K562 (cell line): ENCODE measurements around the gene TGFBR1. TPM values are rescaled to one million over a fixed set of nuclear protein-coding genes. Genes with fewer than 3 reads are reported as not detected.
A peak's percentile ranks its signal among the peaks of the same experiment; 100 is the strongest.

ENCODE experiments used
- ATAC-seq: fragments of 200-7000 bp; cut with Tn5 transposase; 3 replicates; pipeline ENCODE4 v1.9.1; 2020; ENCODE audit warnings: moderate library complexity
- BruUV-seq: library from RNA; stranded (reverse); fragments of 400-500 nt; replicated peaks from 2 replicates; lab custom pipeline; 2021; lab: Mats Ljungman, UMichigan
- CTCF ChIA-PET: fragments of 300-600 bp; formaldehyde crosslinking; extraction: SDS; loops from one replicate; lab custom pipeline; 2021; ENCODE audit warnings: low intra/inter-chr PET ratio; lab: Yijun Ruan, JAX
- POLR2A ChIA-PET: fragments of 300-600, 350-650 bp; sonication (Branson Sonifier 250); formaldehyde crosslinking; extraction: SDS; loops from one replicate; lab custom pipeline; 2021; ENCODE audit warnings: antibody characterized with exemption, inconsistent platforms; lab: Yijun Ruan, JAX
- DNase-seq, 4 experiments: peaks; one replicate each; pipeline versions ENCODE4 v3.0.0 to v3.0.0-alpha.2; 2011 to 2018; ENCODE audit warnings: low spot score in 3 of 4, mixed read lengths in 3 of 4; ENCODE audit errors: extremely low read depth in 1 of 4
- FAIRE-seq: peaks from 2 replicates; lab custom pipeline; 2011; peaks lifted over from hg19 to GRCh38; lab: Jason Lieb, UNC
- H2AFZ ChIP-seq: 2 replicates; pipeline ENCODE4 v1.6.0; 2011; ENCODE audit warnings: low read depth, low read length, control low read depth, inconsistent platforms
- H3K27ac ChIP-seq: fragments of 200-600 bp; 3 replicates; pipeline ENCODE4 v1.8.0; 2011; ENCODE audit warnings: low read depth, mild to moderate bottlenecking, control low read depth, inconsistent platforms, low read length, moderate library complexity, mixed read lengths; ENCODE audit errors: extremely low read depth
- H3K27me3 ChIP-seq, 2 experiments: fragments of 300-600 bp in 1 of 2; 2 replicates in 1 of 2; 3 replicates in 1 of 2; pipeline versions ENCODE4 v1.6.0 to v1.8.0; 2011; ENCODE audit warnings: inconsistent platforms in 2 of 2, low read length in 2 of 2, mild to moderate bottlenecking in 1 of 2, mixed read lengths in 1 of 2, moderate library complexity in 1 of 2; ENCODE audit not compliant: control insufficient read depth in 2 of 2, insufficient read depth in 2 of 2
- H3K36me3 ChIP-seq: fragments of 300-600 bp; 3 replicates; pipeline ENCODE4 v1.8.0; 2011; ENCODE audit warnings: mild to moderate bottlenecking, low read length, inconsistent platforms; ENCODE audit not compliant: control insufficient read depth, insufficient read depth
- H3K4me1 ChIP-seq, 2 experiments: fragments of 200-600 bp in 1 of 2; replicated peaks in 1 of 2; 2 replicates in 1 of 2; 3 replicates in 1 of 2; pipeline versions ENCODE4 v1.5.1 to v1.8.0; 2011; ENCODE audit warnings: inconsistent platforms in 2 of 2, low read length in 2 of 2, mild to moderate bottlenecking in 1 of 2, mixed read lengths in 1 of 2, moderate library complexity in 1 of 2; ENCODE audit not compliant: control insufficient read depth in 2 of 2, insufficient read depth in 2 of 2
- H3K4me2 ChIP-seq: 2 replicates; pipeline ENCODE4 v1.6.1; 2011; ENCODE audit warnings: low read length, control low read depth, inconsistent platforms, mixed read lengths; ENCODE audit not compliant: insufficient read depth
- H3K4me3 ChIP-seq: fragments of 200-600 bp; sonication (generic), shearing (Covaris generic); 2 replicates; pipeline ENCODE4 v1.5.1; 2016; ENCODE audit warnings: control low read depth, inconsistent platforms
- H3K79me2 ChIP-seq: fragments of 200-600 bp; 3 replicates; pipeline ENCODE4 v1.8.0; 2011; ENCODE audit warnings: low read length, inconsistent platforms; ENCODE audit not compliant: control insufficient read depth, insufficient read depth
- H3K9ac ChIP-seq, 2 experiments: 2 replicates each; pipeline versions ENCODE4 v1.6.0 to v1.6.1; 2011; ENCODE audit warnings: low read depth in 2 of 2, low read length in 2 of 2, control low read depth in 1 of 2, inconsistent platforms in 1 of 2, mild to moderate bottlenecking in 1 of 2, mixed read lengths in 1 of 2; ENCODE audit not compliant: insufficient read depth in 1 of 2
- H3K9me1 ChIP-seq: one replicate; pipeline ENCODE4 v1.6.0; 2011; ENCODE audit warnings: inconsistent platforms, mild to moderate bottlenecking, low read length, moderate library complexity; ENCODE audit not compliant: control insufficient read depth, insufficient read depth
- H3K9me3 ChIP-seq: replicated peaks from 2 replicates; pipeline ENCODE4 v1.5.1; 2011; ENCODE audit warnings: low read depth, low read length, inconsistent platforms; ENCODE audit not compliant: control insufficient read depth, insufficient read depth
- H4K20me1 ChIP-seq: replicated peaks from 2 replicates; pipeline ENCODE4 v1.6.1; 2011; ENCODE audit warnings: low read length, inconsistent platforms, mixed read lengths; ENCODE audit not compliant: control insufficient read depth, insufficient read depth
- E2F3 ChIP-seq: fragments of 250-450 bp; sonication (Bioruptor Pico); IDR thresholded peaks from 2 replicates; pipeline ENCODE4 v1.4.0; 2020; ENCODE audit warnings: mild to moderate bottlenecking
- MIER1 ChIP-seq: fragments of 450-650 bp; IDR thresholded peaks from 2 replicates; pipeline ENCODE4 v1.6.1; 2016; ENCODE audit warnings: antibody characterized with exemption, mild to moderate bottlenecking, low read depth
- NFIC ChIP-seq: fragments of 450-650 bp; IDR thresholded peaks from 2 replicates; pipeline ENCODE4 v1.6.1; 2017; ENCODE audit warnings: mild to moderate bottlenecking, inconsistent platforms
- NFRKB ChIP-seq: fragments of 450-650 bp; IDR thresholded peaks from 2 replicates; pipeline ENCODE4 v1.6.1; 2016; ENCODE audit warnings: low read depth
- ZBTB17 ChIP-seq: fragments of 450-650 bp; formaldehyde crosslinking; IDR thresholded peaks from 2 replicates; pipeline ENCODE4 v1.4.0; 2020; ENCODE audit warnings: mild to moderate bottlenecking
- WGBS: fragments of 100-300 bp; shearing (Covaris generic); methylation state at CpG from one replicate; pipeline ENCODE4 v1.1.6; 2016; ENCODE audit warnings: low coverage, mixed read lengths; ENCODE audit not compliant: insufficient coverage; ENCODE audit errors: missing lambda C conversion rate; 5-methylcytosine and 5-hydroxymethylcytosine counted together
- in situ Hi-C: fragments of 300-500 bp; cut with MboI; formaldehyde crosslinking; loops from 4 replicates; pipeline ENCODE4 v1.15.0; 2018; ENCODE audit warnings: inconsistent platforms, mixed read lengths
- intact Hi-C: fragments of 100-400 bp; cut with micrococcal nuclease; formaldehyde crosslinking; loops from 2 replicates; pipeline ENCODE4 v1.14.2; 2022
- polyA plus RNA-seq, 8 experiments: library from polyadenylated mRNA; depleted of rRNA in 4 of 8; stranded (reverse) in 5 of 8; unstranded in 3 of 8; fragments of >200 nt; fragmentation: Nextera tagmentation in 2 of 8; fragmentation: Illumina TruSeq in 1 of 8; extraction: Ambion mirVana in 2 of 8; extraction: Trizol in 1 of 8; gene quantifications; 2 replicates each; pipeline versions ENCODE4 v1.2.1 to v1.2.3, GENCODE V29; 2011 to 2014; ENCODE audit warnings: inconsistent platforms in 1 of 8, missing spikeins in 1 of 8
- total RNA-seq, 7 experiments: library from RNA; depleted of rRNA in 6 of 7; stranded (reverse); fragments of >200 nt in 6 of 7; fragmentation: Illumina TruSeq in 2 of 7; extraction: Trizol in 2 of 7; gene quantifications; 2 replicates each; pipeline versions ENCODE4 v1.2.1 to v1.2.3, GENCODE V29; 2011 to 2021; ENCODE audit warnings: low replicate concordance in 1 of 7
- TF ChIP-seq, protein P1 (sequence below), 3 experiments: IDR thresholded peaks in 2 of 3; conservative IDR thresholded peaks in 1 of 3; 2 replicates each; pipeline ENCODE4 v1.5.1; 2011 to 2012; ENCODE audit warnings: low read length in 3 of 3, mild to moderate bottlenecking in 3 of 3, control low read depth in 2 of 3, improper control_type of control experiment in 1 of 3, inconsistent platforms in 1 of 3, low read depth in 1 of 3, mixed read lengths in 1 of 3, moderate library complexity in 1 of 3; ENCODE audit not compliant: insufficient read depth in 2 of 3

TGFBR1 gene
- total and polyA plus RNA-seq, 9 of the 15 experiments (the other 6 are each of a cell fraction or from before 2014, with no cell fraction given) = 15.5 to 62.4 (median 42.7) TPM

DNA sequence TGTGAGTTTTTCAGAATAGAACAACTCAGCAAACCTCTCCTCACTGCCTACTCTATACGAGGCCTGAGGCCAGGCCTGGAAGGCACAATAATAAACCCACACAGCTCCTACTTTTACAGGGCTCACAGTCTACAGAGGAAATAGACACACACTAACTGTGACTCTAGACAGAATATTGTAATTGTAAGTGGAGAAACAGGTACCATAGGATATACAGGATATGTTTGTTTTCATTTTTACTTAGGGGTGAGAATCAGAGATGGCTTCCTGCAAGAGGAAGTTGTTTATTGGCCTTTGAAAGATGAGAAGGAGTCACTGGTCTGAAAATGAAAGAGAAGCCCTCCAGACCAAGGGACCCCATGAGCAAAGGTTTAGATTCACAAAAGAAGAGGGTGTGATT is 35.8 kb upstream of the TGFBR1 start (continued):
- TF ChIP-seq NFRKB (no peak), MIER1 (no peak)

DNA sequence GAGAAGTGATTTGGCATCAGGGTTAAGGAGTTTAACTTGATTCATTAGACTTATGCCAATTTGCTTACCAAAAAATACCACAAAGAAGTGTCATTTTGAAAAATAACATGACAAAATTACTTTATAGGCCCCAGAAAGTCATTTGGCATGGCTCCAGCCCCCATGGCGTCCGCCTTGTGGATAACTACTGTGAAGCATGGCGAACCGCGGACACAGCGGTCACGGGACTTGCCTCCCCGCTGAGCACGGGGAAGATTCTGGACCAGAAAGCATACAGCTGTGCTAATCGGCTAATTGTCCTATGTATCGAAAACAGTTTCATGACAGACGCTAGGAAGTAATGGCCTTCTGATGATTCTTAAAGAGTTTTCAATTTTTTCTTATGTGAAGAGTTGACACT is 35.4 kb upstream of the TGFBR1 start:
- CTCF ChIA-PET = no interaction called here
- TF ChIP-seq ZBTB17 (no peak), NFIC (peak; percentile 36; the same call in 1 of the 2 replicates)
- TF ChIP-seq, all 486 proteins: peak for 1
- H3K9me1 ChIP-seq = no peaks in the 10 kb centered on the region
- no peak for ATAC-seq
- BruUV-seq = no TSS peak
- in situ Hi-C loops = no loop called here
- intact Hi-C loops = no loop called here
- H3K4me2 ChIP-seq = no peak overlapping the region
- H2AFZ ChIP-seq = peak overlapping the region; percentile 61; the same call in 1 of the 2 replicates
- H3K79me2 ChIP-seq = peaks cover 4% of the 10 kb centered on the region; the same call in 2 of the 3 replicates
- no peak overlapping the region for H3K27ac ChIP-seq
- FAIRE-seq = no peak
- WGBS = 79% methylated on average over 12 of the region's 12 CpGs
- H3K4me1 ChIP-seq = peaks cover 19 to 39% of the 10 kb centered on the region in 2 experiments
- no peak for DNase-seq
- POLR2A ChIA-PET = no interaction called here
- H4K20me1 ChIP-seq = no peaks in the 10 kb centered on the region
- no peak overlapping the region for H3K4me3 ChIP-seq
- no peaks in the 10 kb centered on the region for H3K9me3 ChIP-seq
- no peaks in the 10 kb centered on the region for H3K27me3 ChIP-seq
- H3K9ac ChIP-seq = no peak overlapping the region
- H3K36me3 ChIP-seq = no peaks in the 10 kb centered on the region

DNA sequence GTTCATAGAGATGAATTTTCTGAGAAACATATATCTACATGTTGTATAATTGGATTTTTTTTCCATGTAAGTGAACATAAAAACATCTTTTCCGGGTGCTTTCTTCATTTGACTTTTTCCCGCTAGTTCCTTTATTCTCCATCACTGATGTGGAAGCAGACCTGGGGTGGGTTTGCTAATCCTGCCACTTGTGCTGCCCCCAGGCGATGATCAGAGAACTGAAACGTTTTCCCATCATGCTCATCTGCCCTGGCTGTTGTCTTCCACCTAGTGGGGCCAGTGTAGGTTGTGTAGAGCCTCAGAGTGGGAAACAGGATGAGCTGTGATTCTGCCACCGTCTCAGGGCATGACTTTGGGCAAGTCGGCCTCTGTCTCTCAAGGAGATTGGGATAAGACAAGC is 34.2 kb upstream of the TGFBR1 start:
- ATAC-seq = no peak
- no peaks in the 10 kb centered on the region for H3K27me3 ChIP-seq
- POLR2A ChIA-PET = interaction anchor here (0.6 to 0.7 kb wide), 2 partner anchors 25 to 763 kb away, joined by 3 to 4 read pairs; no protein-coding TSS in a partner anchor
- intact Hi-C loops = no loop called here
- H3K4me1 ChIP-seq = peaks cover 19 to 51% of the 10 kb centered on the region in 2 experiments
- FAIRE-seq = no peak
- no peaks in the 10 kb centered on the region for H3K36me3 ChIP-seq
- CTCF ChIA-PET = no interaction called here
- no peak overlapping the region; the same call in 1 of the 2 replicates for H2AFZ ChIP-seq
- 89% methylated on average over 5 of the region's 6 CpGs for WGBS
- no peak overlapping the region for H3K27ac ChIP-seq
- no TSS peak for BruUV-seq
- TF ChIP-seq E2F3 (CRISPR knock-in tag) = no peak
- TF ChIP-seq, protein P1, sequence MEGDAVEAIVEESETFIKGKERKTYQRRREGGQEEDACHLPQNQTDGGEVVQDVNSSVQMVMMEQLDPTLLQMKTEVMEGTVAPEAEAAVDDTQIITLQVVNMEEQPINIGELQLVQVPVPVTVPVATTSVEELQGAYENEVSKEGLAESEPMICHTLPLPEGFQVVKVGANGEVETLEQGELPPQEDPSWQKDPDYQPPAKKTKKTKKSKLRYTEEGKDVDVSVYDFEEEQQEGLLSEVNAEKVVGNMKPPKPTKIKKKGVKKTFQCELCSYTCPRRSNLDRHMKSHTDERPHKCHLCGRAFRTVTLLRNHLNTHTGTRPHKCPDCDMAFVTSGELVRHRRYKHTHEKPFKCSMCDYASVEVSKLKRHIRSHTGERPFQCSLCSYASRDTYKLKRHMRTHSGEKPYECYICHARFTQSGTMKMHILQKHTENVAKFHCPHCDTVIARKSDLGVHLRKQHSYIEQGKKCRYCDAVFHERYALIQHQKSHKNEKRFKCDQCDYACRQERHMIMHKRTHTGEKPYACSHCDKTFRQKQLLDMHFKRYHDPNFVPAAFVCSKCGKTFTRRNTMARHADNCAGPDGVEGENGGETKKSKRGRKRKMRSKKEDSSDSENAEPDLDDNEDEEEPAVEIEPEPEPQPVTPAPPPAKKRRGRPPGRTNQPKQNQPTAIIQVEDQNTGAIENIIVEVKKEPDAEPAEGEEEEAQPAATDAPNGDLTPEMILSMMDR (IDR thresholded peaks at IDR 0.05 in 2 of 3, conservative IDR thresholded peaks at IDR 0.05 in 1 of 3; ENCODE audit: insufficient read depth in 2 of 3, low read depth in 1 of 3, low read length in 3 of 3) = peak in 2 of 3 experiments; percentile 5 to 11; a peak in 1 of 6 replicates
- in situ Hi-C loops = no loop called here
- H3K9ac ChIP-seq = no peak overlapping the region
- H3K9me3 ChIP-seq = no peaks in the 10 kb centered on the region
- no peak for DNase-seq
- no peaks in the 10 kb centered on the region for H4K20me1 ChIP-seq
- no peak overlapping the region for H3K4me2 ChIP-seq
- no peaks in the 10 kb centered on the region for H3K9me1 ChIP-seq
- H3K79me2 ChIP-seq = peaks cover 10% of the 10 kb centered on the region; the same call in 2 of the 3 replicates
- H3K4me3 ChIP-seq = no peak overlapping the region
